ENCODE results near the gene AKAIN1.

DNA sequence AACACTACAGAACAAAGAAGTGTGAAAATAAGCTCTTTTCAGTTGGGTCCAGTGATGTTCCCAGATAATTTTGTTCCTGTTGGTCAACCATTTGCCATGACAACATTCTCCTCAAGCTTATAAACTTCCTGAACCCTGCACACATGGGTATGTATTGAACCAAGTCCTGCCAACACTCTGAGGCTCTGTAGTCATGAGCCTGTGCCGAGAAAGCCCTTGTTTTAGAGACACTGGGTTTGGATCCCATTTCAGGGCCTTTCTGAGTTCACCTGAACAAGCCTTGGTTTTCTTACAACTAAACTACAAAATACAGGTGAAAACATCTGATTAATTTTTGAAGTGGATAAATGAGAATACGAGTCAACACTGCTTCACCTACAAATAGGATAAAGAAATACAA, 38.5 kb downstream of the AKAIN1 start:
- TF ChIP-seq, protein P1, sequence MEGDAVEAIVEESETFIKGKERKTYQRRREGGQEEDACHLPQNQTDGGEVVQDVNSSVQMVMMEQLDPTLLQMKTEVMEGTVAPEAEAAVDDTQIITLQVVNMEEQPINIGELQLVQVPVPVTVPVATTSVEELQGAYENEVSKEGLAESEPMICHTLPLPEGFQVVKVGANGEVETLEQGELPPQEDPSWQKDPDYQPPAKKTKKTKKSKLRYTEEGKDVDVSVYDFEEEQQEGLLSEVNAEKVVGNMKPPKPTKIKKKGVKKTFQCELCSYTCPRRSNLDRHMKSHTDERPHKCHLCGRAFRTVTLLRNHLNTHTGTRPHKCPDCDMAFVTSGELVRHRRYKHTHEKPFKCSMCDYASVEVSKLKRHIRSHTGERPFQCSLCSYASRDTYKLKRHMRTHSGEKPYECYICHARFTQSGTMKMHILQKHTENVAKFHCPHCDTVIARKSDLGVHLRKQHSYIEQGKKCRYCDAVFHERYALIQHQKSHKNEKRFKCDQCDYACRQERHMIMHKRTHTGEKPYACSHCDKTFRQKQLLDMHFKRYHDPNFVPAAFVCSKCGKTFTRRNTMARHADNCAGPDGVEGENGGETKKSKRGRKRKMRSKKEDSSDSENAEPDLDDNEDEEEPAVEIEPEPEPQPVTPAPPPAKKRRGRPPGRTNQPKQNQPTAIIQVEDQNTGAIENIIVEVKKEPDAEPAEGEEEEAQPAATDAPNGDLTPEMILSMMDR (IDR thresholded peaks at IDR 0.05), result no peak
- no peak for TF ChIP-seq EZH2 (IDR thresholded peaks at IDR 0.05)
- no peak for TF ChIP-seq EZH2phosphoT487 (IDR thresholded peaks at IDR 0.05)

Data from neural progenitor cell (in vitro differentiated cells).